GM23248 (cell line): ENCODE measurements around the gene MICU2. TPM values are rescaled to one million over a fixed set of nuclear protein-coding genes. Genes with fewer than 3 reads are reported as not detected.
A peak's percentile ranks its signal among the peaks of the same experiment; 100 is the strongest.

Experiments used
- DNase-seq: peaks from one replicate; pipeline ENCODE4 v3.0.0-alpha.2; 2015
- H2AFZ ChIP-seq: fragments of 200-600 bp; sonication (generic); 2 replicates; pipeline ENCODE4 v1.6.1; 2016; ENCODE audit warnings: antibody characterized with exemption
- H3F3A ChIP-seq: fragments of 200-600 bp; sonication (generic); 2 replicates; pipeline ENCODE4 v1.6.1; 2016; ENCODE audit warnings: mild to moderate bottlenecking, antibody characterized with exemption, mixed run types; ENCODE audit not compliant: insufficient read depth
- H3K27ac ChIP-seq: fragments of 200-600 bp; sonication (generic); 2 replicates; pipeline ENCODE4 v1.5.1; 2016; ENCODE audit warnings: mild to moderate bottlenecking
- H3K27me3 ChIP-seq: fragments of 200-600 bp; sonication (generic); replicated peaks from 2 replicates; pipeline ENCODE4 v1.6.1; 2016; ENCODE audit warnings: mild to moderate bottlenecking; ENCODE audit not compliant: insufficient read depth
- H3K36me3 ChIP-seq: fragments of 200-600 bp; sonication (generic); 2 replicates; pipeline ENCODE4 v1.6.1; 2016; ENCODE audit warnings: low read depth, mild to moderate bottlenecking
- H3K4me1 ChIP-seq: fragments of 200-600 bp; sonication (generic); 2 replicates; pipeline ENCODE4 v1.6.1; 2016; ENCODE audit warnings: mild to moderate bottlenecking; ENCODE audit not compliant: insufficient read depth
- H3K4me2 ChIP-seq: fragments of 200-600 bp; sonication (generic); one replicate; pipeline ENCODE4 v1.6.1; 2016; ENCODE audit warnings: mild to moderate bottlenecking; ENCODE audit not compliant: unreplicated experiment
- H3K4me3 ChIP-seq: fragments of 200-600 bp; sonication (generic); 2 replicates; pipeline ENCODE4 v1.5.1; 2016; ENCODE audit warnings: mild to moderate bottlenecking
- H3K79me2 ChIP-seq: fragments of 200-600 bp; sonication (generic); 2 replicates; pipeline ENCODE4 v1.6.1; 2016; ENCODE audit warnings: mild to moderate bottlenecking; ENCODE audit not compliant: insufficient read depth
- H3K9ac ChIP-seq: fragments of 200-600 bp; sonication (generic); 2 replicates; pipeline ENCODE4 v1.6.1; 2016; ENCODE audit warnings: mild to moderate bottlenecking
- H3K9me2 ChIP-seq: fragments of 200-600 bp; sonication (generic); 2 replicates; pipeline ENCODE4 v1.6.1; 2016; ENCODE audit warnings: mixed run types, mild to moderate bottlenecking, moderate library complexity; ENCODE audit not compliant: insufficient read depth
- H3K9me3 ChIP-seq: fragments of 200-600 bp; sonication (generic); one replicate; pipeline ENCODE4 v1.6.1; 2017; ENCODE audit warnings: low read depth
- H4K20me1 ChIP-seq: fragments of 200-600 bp; sonication (generic); 2 replicates; pipeline ENCODE4 v1.6.0; 2016; ENCODE audit not compliant: insufficient read depth
- EZH2 ChIP-seq: fragments of 200-600 bp; sonication (generic); IDR thresholded peaks from 2 replicates; pipeline ENCODE4 v1.6.1; 2018; ENCODE audit warnings: antibody characterized with exemption, mild to moderate bottlenecking; ENCODE audit not compliant: insufficient read depth, poor library complexity, severe bottlenecking
- EZH2phosphoT487 ChIP-seq: fragments of 200-600 bp; sonication (generic); IDR thresholded peaks from 2 replicates; pipeline ENCODE4 v1.6.1; 2018; ENCODE audit warnings: antibody characterized with exemption, moderate library complexity, mild to moderate bottlenecking, low read depth; ENCODE audit not compliant: insufficient read depth
- WGBS, 2 experiments: methylation state at CpG; one replicate each; pipeline ENCODE4 v1.1.6; 2015 to 2017; ENCODE audit warnings: low lambda C conversion rate in 2 of 2, low coverage in 1 of 2; ENCODE audit errors: missing lambda C conversion rate in 2 of 2; 5-methylcytosine and 5-hydroxymethylcytosine counted together
- in situ Hi-C: fragments of 300-500 bp; cut with MboI; formaldehyde crosslinking; loops from 2 replicates; pipeline ENCODE4 v1.15.0; 2020
- polyA plus RNA-seq: library from polyadenylated mRNA; unstranded; fragments of >200 nt; fragmentation: Nextera tagmentation; extraction: Ambion mirVana; gene quantifications from 2 replicates; pipeline ENCODE4 v1.2.1, GENCODE V29; 2016
- total RNA-seq: library from RNA; depleted of rRNA; stranded (reverse); fragments of >200 nt; shearing (Covaris generic); gene quantifications from 2 replicates; pipeline ENCODE4 v1.2.3, GENCODE V29; 2014; rRNA removed

The MICU2 gene, protein sequence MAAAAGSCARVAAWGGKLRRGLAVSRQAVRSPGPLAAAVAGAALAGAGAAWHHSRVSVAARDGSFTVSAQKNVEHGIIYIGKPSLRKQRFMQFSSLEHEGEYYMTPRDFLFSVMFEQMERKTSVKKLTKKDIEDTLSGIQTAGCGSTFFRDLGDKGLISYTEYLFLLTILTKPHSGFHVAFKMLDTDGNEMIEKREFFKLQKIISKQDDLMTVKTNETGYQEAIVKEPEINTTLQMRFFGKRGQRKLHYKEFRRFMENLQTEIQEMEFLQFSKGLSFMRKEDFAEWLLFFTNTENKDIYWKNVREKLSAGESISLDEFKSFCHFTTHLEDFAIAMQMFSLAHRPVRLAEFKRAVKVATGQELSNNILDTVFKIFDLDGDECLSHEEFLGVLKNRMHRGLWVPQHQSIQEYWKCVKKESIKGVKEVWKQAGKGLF
- 44.1 and 61.7 TPM in 2 replicates for total RNA-seq
- polyA plus RNA-seq = 40.6 and 41.4 TPM in 2 replicates

- 2 to 3% methylated on average over 53 to 74 of the region's 77 CpGs for WGBS, 2 experiments
- H3K36me3 ChIP-seq = no peaks in the 10 kb centered on the region
- H3K4me1 ChIP-seq = 0 out of 2 replicates have a peak, but pooled peaks cover 2% of the 10 kb centered on the region
- peaks cover 48% of the 10 kb centered on the region for H3K79me2 ChIP-seq
- H3K9me2 ChIP-seq = no peaks in the 10 kb centered on the region
- TF ChIP-seq EZH2phosphoT487 (no peak), EZH2 (no peak)
- peak within 1 kb of the TSS; percentile 87 for H3K9ac ChIP-seq
- H3K27me3 ChIP-seq = no peaks in the 10 kb centered on the region
- H4K20me1 ChIP-seq = no peaks in the 10 kb centered on the region
- no peaks in the 10 kb centered on the region for H3K9me3 ChIP-seq
- peak within 1 kb of the TSS; percentile 89 for H3K4me2 ChIP-seq
- peak; percentile 98 for DNase-seq
- no peaks in the 10 kb centered on the region for H3F3A ChIP-seq
- in situ Hi-C loops = loop anchor here (25.0 kb wide), 1 partner anchor 1709 kb away; no protein-coding TSS in a partner anchor
- peak within 1 kb of the TSS; percentile 88 for H3K27ac ChIP-seq
- H2AFZ ChIP-seq = peak within 1 kb of the TSS; percentile 90
- peak within 1 kb of the TSS; percentile 82 for H3K4me3 ChIP-seq
Measured at GRCh38 chr13:21603531-21604448, at the start of gene MICU2. MICU2 (minus strand) TSS chr13:21604170; CDS start chr13:21604148, 22 bp downstream.

DNA sequence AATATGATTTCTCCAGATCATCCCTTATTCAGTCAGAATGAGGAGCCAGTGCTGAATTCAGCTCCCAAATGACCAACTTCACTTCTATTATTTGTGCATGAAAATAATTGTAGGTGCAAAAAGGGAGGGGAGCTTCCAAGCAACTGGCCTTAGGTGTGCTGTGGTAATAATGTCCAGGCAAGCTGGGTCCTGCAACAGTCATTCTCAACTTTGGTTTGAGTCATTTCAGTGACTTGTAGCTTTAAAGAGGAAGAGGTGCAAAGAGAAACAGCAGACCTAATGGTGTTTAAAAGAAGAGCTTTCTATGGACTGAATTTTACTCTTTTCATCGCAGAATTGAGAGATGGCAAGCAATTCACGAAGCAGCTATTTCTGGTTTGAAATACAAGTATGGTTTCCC, 37.7 kb upstream of the MICU2 start:
- Histone ChIP-seq H3K9me3 (no peaks in the 10 kb centered on the region), H3K36me3 (no peaks in the 10 kb centered on the region), H2AFZ (no peak overlapping the region), H3K27me3 (no peaks in the 10 kb centered on the region), H3K4me1 (no peaks in the 10 kb centered on the region), H3K27ac (no peak overlapping the region), H4K20me1 (no peaks in the 10 kb centered on the region), H3F3A (no peaks in the 10 kb centered on the region), H3K4me3 (no peak overlapping the region), H3K4me2 (no peak overlapping the region), H3K79me2 (no peaks in the 10 kb centered on the region), H3K9ac (no peak overlapping the region), H3K9me2 (no peaks in the 10 kb centered on the region)
- in situ Hi-C loops = loop anchor here (10.0 to 25.0 kb wide), 2 partner anchors 633 to 1121 kb away; no protein-coding TSS in a partner anchor
- no peak for DNase-seq
- TF ChIP-seq EZH2 (no peak), EZH2phosphoT487 (no peak)
- 55 to 64% methylated on average over 2 of the region's 2 CpGs for WGBS, 2 experiments

DNA sequence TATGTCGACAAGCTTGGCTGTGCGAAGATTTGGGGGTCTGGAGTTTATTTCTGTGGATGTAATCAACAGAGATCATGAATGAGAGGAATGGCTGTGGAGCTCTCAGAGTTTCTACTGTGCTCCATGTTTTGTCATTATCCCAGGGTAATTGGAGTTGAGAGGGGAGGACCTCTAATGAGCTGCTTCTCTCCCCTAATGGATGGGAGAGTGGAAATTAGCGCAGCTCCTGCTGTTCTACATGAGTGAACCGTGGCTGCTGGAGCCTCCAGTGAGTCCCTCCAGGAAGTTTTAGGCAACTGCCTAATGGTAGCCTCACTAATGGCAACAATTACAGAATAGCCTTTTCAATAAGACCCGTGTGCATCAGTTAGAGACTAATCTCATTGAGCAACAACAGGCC, 35.6 kb upstream of the MICU2 start:
- Histone ChIP-seq H3K9ac (no peak overlapping the region), H4K20me1 (no peaks in the 10 kb centered on the region), H3F3A (no peaks in the 10 kb centered on the region), H3K4me3 (no peak overlapping the region), H3K9me2 (no peaks in the 10 kb centered on the region), H3K79me2 (no peaks in the 10 kb centered on the region), H3K27ac (no peak overlapping the region), H2AFZ (no peak overlapping the region), H3K4me2 (no peak overlapping the region), H3K27me3 (no peaks in the 10 kb centered on the region), H3K4me1 (no peaks in the 10 kb centered on the region), H3K36me3 (no peaks in the 10 kb centered on the region), H3K9me3 (no peaks in the 10 kb centered on the region)
- 60 to 63% methylated on average over 5 of the region's 5 CpGs for WGBS, 2 experiments
- no peak for TF ChIP-seq EZH2phosphoT487
- TF ChIP-seq EZH2 = no peak
- in situ Hi-C loops = loop anchor here (25.0 kb wide), 1 partner anchor 1123 kb away; no protein-coding TSS in a partner anchor
- no peak for DNase-seq
